CD4-positive, alpha-beta T cell treated with Interleukin-4 for 1 hour (primary cell): Measurements from ENCODE around the gene HMCN2.

Experiments
- DNase-seq, 2 donors: peaks; one replicate each; pipeline ENCODE4 v3.0.0-alpha.2; 2020 to 2022

Gene HMCN2

DNA sequence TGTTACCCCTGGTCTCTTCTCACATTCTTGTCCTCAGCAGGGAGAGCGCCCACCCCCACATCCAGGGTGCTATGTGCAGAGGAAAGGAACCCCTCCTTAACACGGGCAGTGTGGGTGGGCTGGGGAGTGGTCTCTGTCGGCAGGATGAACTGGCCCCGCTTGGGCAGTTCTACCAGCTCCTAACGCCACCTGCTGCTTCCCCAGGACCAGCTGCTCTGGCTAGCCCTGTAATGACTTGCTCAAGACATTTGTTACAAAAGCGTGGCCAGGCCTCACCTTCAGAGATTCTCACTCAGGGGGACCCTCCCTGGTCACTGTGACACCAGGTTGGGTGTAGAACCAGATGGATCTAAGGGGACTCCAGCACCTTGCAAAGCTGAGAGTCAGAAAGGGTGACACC lies 82.4 kb downstream of the HMCN2 start:
- DNase-seq: no peak

DNA sequence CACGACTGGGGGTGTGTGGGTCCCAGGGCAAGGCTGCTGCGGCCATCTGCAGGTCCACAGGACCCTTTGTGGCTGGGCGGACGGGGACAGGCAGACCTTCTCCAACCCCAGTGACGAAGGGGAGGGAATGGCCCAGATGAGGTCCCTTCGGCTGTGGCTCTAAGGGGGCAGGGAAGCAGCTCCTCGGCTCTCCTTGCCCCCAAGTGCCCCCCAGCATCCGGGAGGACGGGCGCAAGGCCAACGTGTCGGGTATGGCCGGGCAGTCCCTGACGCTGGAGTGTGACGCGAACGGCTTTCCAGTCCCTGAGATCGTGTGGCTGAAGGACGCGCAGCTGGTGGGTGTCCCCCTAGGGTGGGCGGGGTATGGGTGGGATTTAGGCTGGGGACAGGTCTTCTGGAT lies 82.8 kb downstream of the HMCN2 start:
- no peak for DNase-seq

- no peak for DNase-seq
Observed at GRCh38 chr9:130348881-130349280, 83.3 kb downstream of the HMCN2 start.

DNA sequence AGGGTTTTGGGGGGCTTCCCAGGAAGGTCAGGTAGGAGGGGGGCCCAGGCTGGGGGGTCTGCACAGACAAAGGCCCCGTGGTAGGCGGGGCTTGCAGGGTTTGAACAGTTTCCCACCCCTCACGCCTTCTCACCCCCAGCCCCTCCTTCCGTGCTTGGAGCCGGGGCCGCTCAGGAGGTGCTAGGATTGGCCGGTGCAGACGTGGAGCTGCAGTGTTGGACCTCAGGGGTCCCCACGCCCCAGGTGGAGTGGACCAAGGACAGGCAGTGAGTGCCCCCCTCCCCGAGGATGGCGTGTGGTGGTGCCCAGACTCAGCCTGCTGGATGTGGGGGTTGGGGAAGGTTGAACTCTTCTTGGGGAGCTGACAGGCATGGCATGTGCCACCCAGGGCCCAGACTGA lies 83.8 kb downstream of the HMCN2 start:
- no peak for DNase-seq

DNA sequence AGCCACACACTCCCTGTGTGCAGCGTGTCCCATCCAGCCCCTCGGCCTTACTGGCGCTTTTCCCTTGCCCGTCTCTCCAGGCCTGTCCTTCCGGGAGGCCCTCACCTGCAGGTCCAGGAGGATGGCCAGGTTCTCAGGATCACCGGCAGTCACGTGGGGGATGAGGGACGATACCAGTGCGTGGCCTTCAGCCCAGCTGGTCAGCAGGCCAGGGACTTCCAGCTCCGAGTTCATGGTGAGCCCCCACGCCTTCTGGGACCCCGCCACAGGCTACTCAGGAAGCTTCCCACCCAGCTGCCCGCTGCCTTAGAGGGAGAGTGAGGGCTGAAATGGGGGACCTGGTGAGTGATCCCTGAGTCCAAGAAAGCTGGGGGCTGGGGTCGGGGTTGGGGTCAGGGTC lies 85.8 kb downstream of the HMCN2 start:
- DNase-seq: no peak

GRCh38 chr9:130352081-130352480 lies 86.5 kb downstream of the HMCN2 start:
- no peak for DNase-seq

DNA sequence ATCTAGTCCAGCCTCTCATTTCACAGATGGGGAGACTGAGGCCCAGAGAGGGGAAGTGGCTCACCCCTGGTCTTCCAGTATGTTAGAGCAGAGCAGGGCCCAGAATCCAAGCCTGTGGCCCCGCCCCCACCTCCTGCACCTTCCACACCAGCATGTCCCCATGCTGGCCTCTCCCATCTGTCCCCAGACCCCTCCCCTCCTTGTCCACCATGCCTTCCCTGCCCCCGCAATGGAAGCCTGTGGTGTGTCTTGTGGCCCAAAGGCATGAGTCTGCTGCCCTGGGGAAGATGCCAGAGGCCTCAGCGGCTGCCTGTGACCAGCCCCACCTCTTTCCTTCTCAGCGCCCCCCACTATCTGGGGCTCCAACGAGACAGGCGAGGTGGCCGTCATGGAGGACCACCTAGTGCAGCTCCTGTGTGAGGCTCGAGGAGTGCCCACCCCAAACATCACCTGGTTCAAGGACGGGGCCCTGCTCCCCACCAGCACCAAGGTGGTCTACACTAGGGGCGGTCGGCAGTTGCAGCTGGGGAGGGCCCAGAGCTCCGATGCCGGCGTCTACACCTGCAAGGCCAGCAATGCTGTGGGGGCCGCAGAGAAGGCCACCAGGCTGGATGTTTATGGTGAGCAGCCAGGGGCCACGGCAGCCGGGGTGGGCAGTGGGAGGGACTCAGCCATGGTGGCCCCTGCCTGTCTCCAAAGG lies 87.2 kb downstream of the HMCN2 start:
- DNase-seq: no peak

GRCh38 chr9:130354378-130354777 lies 88.8 kb downstream of the HMCN2 start:
- no peak for DNase-seq

GRCh38 chr9:130354806-130355205 lies 89.2 kb downstream of the HMCN2 start:
- DNase-seq: no peak

GRCh38 chr9:130356033-130356432 lies 90.5 kb downstream of the HMCN2 start:
- no peak for DNase-seq

- no peak for DNase-seq
Observed at GRCh38 chr9:130356877-130357584, 91.5 kb downstream of the HMCN2 start.

DNA sequence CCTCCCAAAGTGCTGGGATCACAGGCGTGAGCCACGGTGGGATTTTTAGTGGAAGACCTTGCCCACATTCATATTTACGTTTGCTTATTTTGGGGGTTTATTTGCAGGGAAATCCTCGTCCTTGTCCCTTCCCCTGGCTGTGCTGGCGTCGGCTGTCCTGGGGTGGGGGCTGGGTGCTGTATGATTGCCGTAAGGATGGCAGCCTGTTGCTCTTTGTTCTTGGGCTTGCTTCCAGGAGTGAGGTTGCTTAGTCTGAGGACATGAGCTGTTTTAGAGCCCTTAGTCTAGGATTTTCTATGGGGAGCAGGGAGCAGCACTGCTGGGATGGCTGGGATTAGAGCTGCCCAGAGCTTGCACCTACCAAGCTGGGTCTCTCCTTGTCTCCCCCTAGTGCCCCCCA lies 93.4 kb downstream of the HMCN2 start:
- DNase-seq: no peak

- no peak for DNase-seq
Observed at GRCh38 chr9:130359819-130360218, 94.3 kb downstream of the HMCN2 start.

- DNase-seq: no peak
Observed at GRCh38 chr9:130360672-130361071, 95.1 kb downstream of the HMCN2 start.

GRCh38 chr9:130361873-130362362 lies 96.4 kb downstream of the HMCN2 start:
- no peak for DNase-seq

- no peak for DNase-seq
Observed at GRCh38 chr9:130362691-130363090, 97.1 kb downstream of the HMCN2 start.

DNA sequence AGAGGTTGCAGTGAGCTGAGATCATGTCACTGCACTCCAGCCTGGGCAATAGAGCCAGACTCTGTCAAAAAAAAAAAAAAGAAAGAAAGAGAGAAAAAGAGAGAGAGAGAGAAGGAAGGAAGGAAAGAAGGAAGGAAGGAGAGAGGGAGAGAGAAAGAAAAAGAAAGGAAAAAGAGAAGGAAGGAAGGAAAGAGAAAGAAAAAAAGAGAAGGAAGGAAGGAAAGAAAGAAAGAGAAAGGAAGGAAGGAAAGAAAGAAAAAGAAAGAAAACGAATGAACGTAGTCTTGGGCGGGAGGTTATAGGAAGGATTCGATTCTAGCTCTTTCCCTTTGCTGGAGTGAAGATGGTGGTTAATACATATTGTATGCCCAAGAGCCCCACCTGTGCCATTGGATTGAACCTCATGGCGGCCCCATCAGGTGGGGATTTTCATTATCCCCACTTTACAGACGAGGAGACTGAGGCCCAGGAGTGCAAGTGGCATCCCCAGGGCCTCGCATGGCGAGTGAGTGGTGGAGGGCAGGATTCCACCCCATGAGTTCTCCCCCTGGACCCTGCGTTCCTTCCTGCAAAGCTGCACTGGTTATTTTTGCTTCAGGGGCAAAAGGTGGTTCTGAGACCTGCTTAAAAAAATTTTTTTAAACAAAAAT lies 98.3 kb downstream of the HMCN2 start:
- DNase-seq: no peak

- no peak for DNase-seq
Observed at GRCh38 chr9:130364619-130365322, 99.2 kb downstream of the HMCN2 start.

GRCh38 chr9:130365323-130365721 lies 99.8 kb downstream of the HMCN2 start:
- DNase-seq: no peak

GRCh38 chr9:130366072-130366471 lies 100.5 kb downstream of the HMCN2 start:
- no peak for DNase-seq

DNA sequence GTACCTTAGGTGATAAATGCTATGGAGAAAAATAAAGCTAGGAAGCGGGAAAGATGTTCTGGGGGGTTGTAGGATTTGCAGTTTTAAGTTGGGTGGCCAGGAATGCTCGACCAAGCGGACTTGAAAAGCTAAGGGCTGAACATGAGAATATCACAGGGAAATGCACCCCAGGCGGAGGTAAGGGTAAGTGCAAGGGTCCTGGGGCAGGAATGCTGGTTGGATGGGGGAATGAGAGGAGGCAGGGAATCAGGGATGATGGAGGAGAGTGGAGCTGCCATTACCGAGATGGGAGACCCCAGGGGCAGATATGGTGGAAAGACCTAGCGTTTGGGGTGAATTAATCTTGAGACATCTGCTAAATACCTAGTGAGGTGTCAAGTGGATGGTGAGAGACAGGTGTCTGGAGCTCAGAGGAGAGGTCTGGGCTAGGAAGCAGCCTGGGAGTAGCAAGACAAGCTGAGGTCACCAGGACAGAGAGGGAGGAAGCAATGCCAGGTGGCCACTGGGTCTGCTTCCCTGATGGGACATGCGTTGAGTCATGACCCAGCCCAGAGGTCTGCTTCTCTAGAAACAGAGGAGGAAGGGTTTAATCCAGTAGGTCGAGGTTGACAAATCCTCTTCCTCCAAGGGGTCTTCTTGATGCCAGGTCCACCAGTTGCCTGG lies 101.5 kb downstream of the HMCN2 start:
- DNase-seq: no peak

GRCh38 chr9:130368631-130369103 lies 103.1 kb downstream of the HMCN2 start:
- DNase-seq: no peak

DNA sequence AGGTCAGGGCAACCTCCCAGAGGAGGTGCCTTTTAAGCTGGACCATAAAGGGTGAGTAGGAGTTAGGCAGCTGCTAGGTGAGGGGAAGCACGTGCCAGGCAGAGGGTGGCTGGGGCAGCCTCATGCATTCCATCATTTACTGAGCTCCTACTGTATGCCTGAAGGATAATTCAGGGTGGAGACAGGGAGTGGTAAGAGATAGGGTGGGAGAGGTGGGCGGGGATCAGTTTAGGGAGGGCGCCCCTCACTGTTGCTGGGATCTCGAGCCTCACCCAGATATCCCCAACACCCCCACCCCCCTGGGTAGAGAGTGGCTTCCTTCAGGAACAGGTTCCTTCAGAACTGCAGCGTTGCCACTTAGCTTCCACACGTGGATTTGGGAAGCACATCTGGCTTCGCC lies 104.7 kb downstream of the HMCN2 start:
- DNase-seq: no peak
